Nephron progenitor cell (in vitro differentiated cells): Measurements from ENCODE around the gene ELP5.

ENCODE experiments used
- DNase-seq: peaks from one replicate; pipeline ENCODE4 v3.0.0; 2021
- H3K27ac Mint-ChIP-seq: 2 replicates; pipeline ENCODE4 v1.8.0; 2021; ENCODE audit warnings: mild to moderate bottlenecking, moderate library complexity, mixed read lengths
- H3K27me3 Mint-ChIP-seq: 2 replicates; pipeline ENCODE4 v1.8.0; 2021; ENCODE audit warnings: mild to moderate bottlenecking, low read depth, mixed read lengths; ENCODE audit not compliant: poor library complexity
- H3K36me3 Mint-ChIP-seq: 2 replicates; pipeline ENCODE4 v1.8.0; 2021; ENCODE audit warnings: low read depth, mixed read lengths
- H3K4me1 Mint-ChIP-seq: 2 replicates; pipeline ENCODE4 v1.8.0; 2021; ENCODE audit warnings: mixed read lengths
- H3K4me3 Mint-ChIP-seq: 2 replicates; pipeline ENCODE4 v1.8.0; 2021; ENCODE audit warnings: mild to moderate bottlenecking, moderate library complexity, mixed read lengths
- H3K9me3 Mint-ChIP-seq: 2 replicates; pipeline ENCODE4 v1.8.0; 2021; ENCODE audit warnings: mild to moderate bottlenecking, moderate library complexity, mixed read lengths
- CTCF ChIP-seq: fragments of 200-600 bp; sonication (generic); IDR thresholded peaks from 2 replicates; pipeline ENCODE4 v1.5.0; 2021; ENCODE audit warnings: antibody characterized with exemption

ELP5 gene

DNA sequence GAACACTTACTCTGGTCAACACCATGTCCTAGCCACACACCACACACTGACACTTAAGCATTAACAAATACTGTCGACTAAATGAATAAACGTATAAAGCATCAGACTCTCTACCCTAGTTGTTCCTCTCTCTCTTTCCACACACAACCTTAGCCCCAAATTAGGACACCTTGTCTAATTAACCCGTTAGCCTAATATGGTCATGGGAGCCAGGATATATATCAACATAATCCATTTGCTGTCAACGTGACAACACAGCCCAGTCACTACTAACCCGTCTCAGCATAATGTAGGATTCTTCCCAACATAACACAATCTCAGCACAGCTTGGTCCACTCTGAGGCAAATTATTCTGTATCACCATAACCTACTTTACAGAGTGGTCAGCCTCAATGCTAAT is 19.9 kb upstream of the ELP5 start:
- DNase-seq, result no peak
- Mint-ChIP-seq H3K4me1 (peaks cover 55% of the 10 kb centered on the region), H3K27ac (no peak overlapping the region), H3K4me3 (peak overlapping the region; percentile 99), H3K36me3 (peaks cover 63% of the 10 kb centered on the region), H3K9me3 (no peaks in the 10 kb centered on the region), H3K27me3 (no peaks in the 10 kb centered on the region)
- TF ChIP-seq CTCF, result no peak

DNA sequence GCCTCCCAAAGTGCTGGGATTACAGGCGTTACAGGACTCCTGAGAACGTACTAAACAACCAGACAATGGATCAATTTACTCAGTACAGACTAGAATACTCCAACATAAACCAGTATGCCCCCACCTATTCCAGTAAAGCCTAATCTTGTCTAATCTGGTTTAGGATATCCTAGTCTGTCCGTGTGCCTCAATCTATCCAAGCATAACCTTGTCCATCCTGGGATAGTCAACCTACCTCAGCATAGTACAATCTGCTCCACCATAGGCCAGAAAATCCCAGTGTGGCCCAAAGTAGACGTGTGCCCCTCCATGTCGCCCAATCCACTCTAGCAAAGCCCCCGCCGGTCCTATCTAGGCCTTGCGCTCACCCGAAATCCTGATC is 18.3 kb upstream of the ELP5 start:
- DNase-seq, result no peak
- peak overlapping the region; percentile 99 for H3K27ac Mint-ChIP-seq
- H3K27me3 Mint-ChIP-seq, result no peaks in the 10 kb centered on the region
- H3K9me3 Mint-ChIP-seq, result no peaks in the 10 kb centered on the region
- no peak for TF ChIP-seq CTCF
- peak overlapping the region; percentile 99 for H3K4me3 Mint-ChIP-seq
- peaks cover 60% of the 10 kb centered on the region for H3K4me1 Mint-ChIP-seq
- peaks cover 52% of the 10 kb centered on the region for H3K36me3 Mint-ChIP-seq

- Mint-ChIP-seq H3K27ac (peak within 1 kb of the TSS; percentile 99), H3K4me3 (peak within 1 kb of the TSS; percentile 99), H3K27me3 (no peaks in the 10 kb centered on the region), H3K36me3 (peaks cover 45% of the 10 kb centered on the region), H3K9me3 (no peaks in the 10 kb centered on the region), H3K4me1 (peaks cover 60% of the 10 kb centered on the region)
- TF ChIP-seq CTCF, result no peak
- DNase-seq, result peak; percentile 94
These were observed 17.7 kb upstream of the ELP5 start, which contains the start of gene DVL2 for GRCh38 chr17:7234083-7234951. Gene DVL2, minus strand, starts transcription at chr17:7234517. Its CDS starts 255 bp downstream, at chr17:7234262.

DNA sequence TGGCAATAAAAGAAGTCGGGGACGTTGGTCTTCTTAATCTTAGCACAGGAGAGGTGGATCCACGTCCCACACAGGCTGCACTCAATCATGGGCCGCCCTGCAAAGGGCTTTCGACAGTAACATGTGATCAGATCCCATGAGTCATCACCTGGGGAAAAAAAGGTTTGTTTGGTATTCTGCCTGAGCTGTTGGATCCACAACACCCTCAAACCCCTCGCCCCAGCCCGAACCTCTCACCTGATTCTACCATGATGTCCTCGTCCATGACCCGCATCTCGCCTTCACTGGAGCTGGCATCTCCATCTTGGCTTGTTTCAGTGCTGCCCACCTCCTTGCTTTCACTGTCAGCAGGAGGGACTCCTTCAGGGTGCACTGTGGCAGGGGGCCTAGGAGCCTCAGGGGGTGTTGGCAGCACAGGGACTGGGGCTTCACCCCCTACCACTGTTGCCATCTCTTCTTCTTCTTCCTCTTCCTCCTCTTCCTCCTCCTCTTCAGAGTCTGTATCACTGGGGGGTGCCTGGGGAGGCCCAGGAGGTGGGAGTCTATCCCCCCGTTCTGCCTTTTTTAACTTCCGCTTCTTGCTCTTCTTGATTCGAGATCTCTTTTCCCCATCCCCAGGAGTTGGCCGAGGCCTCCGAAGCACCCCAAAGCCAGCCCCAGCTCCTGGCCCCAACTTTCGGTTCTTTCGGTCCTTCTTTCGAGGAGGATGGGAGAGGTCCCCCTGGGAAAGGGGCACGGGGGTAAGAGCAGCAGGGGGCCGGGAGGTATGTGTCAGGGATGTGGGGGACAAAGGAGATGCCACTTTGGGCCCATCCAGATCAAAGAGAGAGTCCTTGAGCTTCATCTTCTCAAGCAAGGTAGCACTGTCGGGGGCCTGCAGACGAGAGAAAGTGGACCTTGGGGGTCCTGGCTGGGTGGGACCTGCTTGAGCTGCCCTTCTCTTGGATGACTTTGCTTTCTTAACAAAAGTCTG is 16.0 kb upstream of the ELP5 start:
- H3K9me3 Mint-ChIP-seq, result no peaks in the 10 kb centered on the region
- TF ChIP-seq CTCF, result no peak
- peaks cover 69% of the 10 kb centered on the region for H3K4me1 Mint-ChIP-seq
- no peak for DNase-seq
- peak overlapping the region; percentile 99 for H3K4me3 Mint-ChIP-seq
- no peaks in the 10 kb centered on the region for H3K27me3 Mint-ChIP-seq
- H3K36me3 Mint-ChIP-seq, result peaks cover 49% of the 10 kb centered on the region
- H3K27ac Mint-ChIP-seq, result peak overlapping the region; percentile 82

DNA sequence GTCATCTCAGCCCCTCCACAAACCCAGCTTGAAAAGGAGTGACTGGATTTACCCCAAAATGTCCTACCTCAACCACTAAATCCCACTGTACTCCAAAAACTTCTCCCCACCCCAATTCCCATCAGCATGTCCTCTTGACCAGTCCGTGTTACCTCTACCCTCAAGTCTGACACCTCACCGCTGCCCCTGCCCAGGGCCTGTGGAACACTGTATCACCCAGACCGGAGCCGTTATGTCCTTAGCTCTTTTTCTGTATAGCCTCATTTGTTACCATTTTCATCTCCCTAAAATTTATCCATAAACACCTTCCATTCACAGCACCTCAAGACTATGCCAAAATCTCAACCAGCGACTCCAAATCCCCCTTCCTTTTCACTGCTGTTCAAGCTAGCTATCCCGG is 15.2 kb upstream of the ELP5 start:
- TF ChIP-seq CTCF, result no peak
- H3K27ac Mint-ChIP-seq, result peak overlapping the region; percentile 82
- peaks cover 75% of the 10 kb centered on the region for H3K4me1 Mint-ChIP-seq
- peak overlapping the region; percentile 98 for H3K4me3 Mint-ChIP-seq
- DNase-seq, result no peak
- H3K9me3 Mint-ChIP-seq, result no peaks in the 10 kb centered on the region
- H3K36me3 Mint-ChIP-seq, result peaks cover 52% of the 10 kb centered on the region
- H3K27me3 Mint-ChIP-seq, result no peaks in the 10 kb centered on the region
